HG03521 (cell line): ENCODE measurements around the gene SHISA9.
"Not testable (repeated sequence)": the region's sequence is repeated elsewhere in the genome, so short reads cannot be mapped to it uniquely, and the experiment has no call there.

ENCODE experiments used
- ATAC-seq: cut with Tn5 transposase; IDR thresholded peaks from one replicate; pipeline ENCODE4 v1.9.1; 2021; ENCODE audit warnings: mild to moderate bottlenecking, moderate library complexity; ENCODE audit not compliant: unreplicated experiment

Gene SHISA9

GRCh38 chr16:12899529-12900143 is 1.8 kb upstream of the SHISA9 start:
- ATAC-seq, result no peak

GRCh38 chr16:12900156-12900555 is 1.2 kb upstream of the SHISA9 start:
- no peak for ATAC-seq

DNA sequence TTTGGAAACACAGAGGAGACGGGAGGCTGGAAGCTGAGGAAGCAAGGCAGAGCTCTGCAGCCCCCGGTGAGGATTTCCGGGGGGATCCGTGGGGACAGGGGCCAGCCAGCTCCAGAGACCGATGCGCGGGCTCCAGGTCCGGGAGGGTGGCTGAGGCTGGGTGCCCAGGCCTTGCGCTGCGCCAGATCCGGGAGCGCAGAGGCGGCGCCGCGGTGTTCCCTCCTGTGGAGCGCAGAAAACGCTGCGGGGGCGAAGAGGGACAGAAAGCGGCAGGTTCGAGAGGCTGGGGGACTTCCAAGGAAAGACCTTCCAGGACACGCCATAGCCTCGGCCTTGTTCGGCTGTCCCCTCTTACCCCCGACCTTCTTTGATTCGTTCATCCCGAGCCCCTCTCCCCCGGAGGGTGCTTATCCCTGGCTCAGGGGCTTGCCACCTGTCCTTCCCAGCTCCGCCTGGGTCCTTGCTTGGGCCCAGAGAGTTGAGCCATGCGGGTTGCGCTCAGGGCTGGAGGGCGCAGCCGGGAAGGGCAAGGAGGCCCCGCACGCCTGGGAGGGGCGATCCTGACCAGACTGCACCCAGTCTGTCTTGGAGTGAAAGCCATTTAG is 697 bp upstream of the SHISA9 start:
- no peak for ATAC-seq

DNA sequence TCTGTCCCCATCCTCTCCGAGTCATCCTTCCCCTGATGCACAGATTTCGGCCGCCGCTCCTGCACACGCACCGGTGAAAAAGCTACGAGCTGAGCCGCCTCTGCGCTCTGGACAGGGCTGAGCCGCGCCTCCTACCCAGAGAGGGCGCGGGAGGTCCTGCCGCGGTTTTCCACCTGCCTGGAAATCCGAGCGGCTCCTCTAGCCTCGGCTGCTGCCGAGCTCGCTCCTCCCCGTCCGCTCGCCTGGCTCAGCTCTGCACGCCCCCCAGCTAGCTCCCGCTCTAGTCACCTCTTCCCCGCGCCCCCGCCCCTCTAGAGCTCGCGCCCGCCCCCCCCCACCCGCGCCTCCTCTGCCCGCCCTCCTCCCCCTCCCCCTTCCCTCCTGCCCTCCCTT is 198 bp upstream of the SHISA9 start:
- ATAC-seq, result no peak

GRCh38 chr16:12902511-12903372 is 1.3 kb downstream of the SHISA9 start:
- ATAC-seq, result no peak

DNA sequence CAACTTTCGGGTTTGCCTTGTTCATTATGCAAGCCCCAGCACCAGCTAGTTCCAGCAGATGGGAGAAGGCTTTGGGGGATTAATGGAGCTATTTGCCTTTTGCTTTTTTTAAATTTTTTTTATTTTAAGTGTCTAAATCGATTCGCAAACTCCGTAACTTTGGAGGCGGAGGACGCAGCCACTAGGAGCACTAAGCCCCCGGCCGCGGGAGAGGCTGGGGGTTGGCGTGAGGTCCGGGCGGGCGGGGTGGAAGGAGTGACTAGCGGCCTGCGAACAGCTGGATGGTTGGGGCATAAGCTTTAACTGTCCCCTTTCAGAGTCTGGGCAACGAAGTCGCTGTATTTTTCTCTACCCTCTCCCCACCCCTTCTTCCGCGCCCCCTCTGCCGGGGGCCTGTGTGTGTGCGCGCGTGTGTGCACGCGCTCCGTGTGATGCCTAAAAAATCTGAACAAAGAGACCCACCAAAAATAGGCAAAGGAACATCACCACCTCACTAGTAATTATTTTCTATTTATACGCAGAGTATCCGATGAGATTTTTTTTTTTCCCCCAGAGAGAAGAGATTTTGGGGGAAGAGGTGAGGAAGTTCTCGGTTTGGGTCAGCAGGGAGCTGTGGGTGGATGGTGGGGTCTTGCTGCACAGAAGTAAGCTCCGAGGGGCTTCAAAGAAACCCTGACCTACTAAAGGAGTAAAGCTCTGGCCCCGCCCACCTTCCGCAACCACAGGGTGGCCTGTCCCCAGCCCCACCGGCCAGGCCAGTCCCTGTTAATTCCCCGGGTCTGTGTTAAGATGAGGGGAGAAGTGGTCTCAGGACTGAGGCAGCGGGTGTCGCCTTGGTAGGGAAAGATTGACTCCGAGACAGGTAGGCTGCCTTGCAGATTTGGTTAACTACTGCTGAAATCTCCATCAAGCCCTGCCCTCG is 2.3 kb downstream of the SHISA9 start:
- ATAC-seq, result no peak

GRCh38 chr16:12904329-12904671 is 2.9 kb downstream of the SHISA9 start:
- ATAC-seq, result no peak

DNA sequence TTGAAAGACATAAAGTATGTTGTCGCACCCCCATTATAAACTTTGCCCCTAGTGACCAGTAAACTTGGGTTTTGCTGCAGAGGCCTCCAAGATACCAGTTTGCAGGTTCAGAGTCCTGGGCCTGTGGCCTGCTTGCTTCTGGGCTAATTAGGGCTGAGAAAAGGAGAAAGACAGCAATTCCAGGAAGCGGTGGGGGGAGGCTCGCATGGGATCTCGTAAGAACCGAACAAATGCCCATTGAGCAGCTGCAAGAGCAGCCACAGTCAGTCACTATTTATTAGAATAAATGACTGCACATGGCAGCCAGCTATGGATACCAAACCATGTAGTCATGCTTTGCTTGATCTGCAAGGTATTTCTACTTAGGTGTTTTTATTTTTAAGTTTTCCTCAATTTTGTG is 4.9 kb downstream of the SHISA9 start:
- ATAC-seq, result no peak

DNA sequence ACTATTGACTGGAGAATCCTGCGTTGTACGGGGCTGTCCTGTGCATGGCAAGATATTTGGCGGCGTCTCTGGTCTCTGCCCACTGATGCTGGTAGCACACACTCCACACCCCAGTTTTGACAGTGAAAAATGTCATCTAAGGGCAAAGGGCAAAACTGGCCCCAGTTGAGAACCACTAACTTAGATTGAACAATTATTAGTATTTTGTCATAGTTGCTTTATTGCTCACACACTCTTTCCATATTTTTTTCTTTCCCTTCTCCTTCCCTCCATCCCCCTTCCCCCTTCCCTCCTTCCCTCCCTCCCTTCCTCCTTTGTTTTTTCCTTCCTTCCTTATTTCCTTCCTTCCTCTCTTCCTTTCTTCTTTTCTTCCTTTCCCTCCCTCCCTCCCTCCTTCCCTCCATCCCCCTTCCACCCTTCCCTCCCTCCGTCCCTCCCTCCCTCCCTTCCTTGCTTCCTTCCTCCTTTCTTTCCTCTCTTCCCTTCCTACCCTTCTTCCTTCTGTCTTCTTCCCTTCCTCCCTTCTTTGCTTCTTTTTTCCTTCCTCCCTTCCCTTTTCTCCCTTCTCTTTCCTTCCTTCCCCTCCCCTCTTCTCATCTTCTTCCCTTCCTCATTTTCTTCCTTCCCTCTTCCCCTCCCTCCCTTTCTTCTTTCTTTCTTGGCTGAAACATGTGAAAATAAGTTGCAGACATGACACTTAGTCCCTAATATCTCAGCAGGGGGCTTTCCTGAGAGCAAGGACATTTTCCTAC is 5.5 kb downstream of the SHISA9 start:
- no peak for ATAC-seq

GRCh38 chr16:12907670-12908233 is 6.4 kb downstream of the SHISA9 start:
- no peak for ATAC-seq

DNA sequence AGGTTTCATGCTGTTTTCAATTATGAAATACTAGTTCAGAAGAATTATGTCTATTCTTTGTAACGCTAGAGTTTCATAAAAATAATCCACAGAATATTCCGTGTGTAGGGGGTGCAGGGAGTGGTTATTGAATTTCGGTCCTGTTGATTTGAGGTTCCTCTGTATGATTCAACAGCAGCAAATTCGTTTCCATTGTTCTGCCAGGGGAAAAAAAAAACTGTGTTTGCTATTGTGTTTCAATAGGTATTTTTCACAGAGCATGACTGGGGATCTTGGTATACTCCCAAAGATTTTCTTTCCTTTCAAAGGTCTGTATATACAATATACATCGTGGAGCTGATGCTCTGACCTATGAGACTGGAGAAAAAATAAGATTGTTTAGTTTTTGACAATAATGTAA is 15.8 kb downstream of the SHISA9 start:
- no peak for ATAC-seq

DNA sequence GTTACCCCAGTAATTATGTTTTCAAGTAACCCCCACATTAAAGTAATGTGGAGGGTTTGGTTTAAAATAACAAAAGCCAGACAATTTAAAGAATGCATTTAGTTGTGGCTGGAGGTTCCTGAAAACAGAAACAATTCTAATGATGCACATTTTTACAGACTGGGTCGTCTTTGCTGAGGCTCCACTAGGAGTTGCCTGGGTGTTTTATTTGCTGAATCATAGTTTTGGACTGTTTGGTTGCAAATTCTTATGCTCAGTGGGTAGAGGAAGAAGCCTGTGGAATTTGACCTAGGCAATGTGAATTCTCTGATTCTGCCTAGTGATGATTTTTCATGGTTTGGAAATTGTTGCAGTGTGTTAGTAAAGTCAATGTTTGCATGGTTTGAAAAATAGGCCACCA is 16.3 kb downstream of the SHISA9 start:
- ATAC-seq, result no peak

GRCh38 chr16:12920739-12921138 is 19.3 kb downstream of the SHISA9 start:
- ATAC-seq, result no peak

DNA sequence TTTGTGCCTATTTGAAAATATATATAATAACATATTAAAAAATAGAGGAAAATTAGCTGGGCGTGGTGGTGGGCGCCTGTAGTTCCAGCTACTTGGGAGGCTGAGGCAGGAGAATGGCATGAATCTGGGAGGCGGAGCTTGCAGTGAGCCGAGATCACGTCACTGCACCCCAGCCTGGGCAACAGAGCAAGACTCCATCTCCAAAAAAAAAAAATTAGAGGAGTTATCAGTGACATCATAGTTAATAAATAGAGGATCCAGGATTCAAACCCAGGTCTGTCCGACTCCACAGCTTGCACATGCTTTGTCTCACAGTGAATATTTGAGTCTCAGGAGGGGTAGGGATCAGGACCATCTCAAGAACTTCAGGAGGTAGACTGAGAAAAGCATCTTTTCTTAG is 22.2 kb downstream of the SHISA9 start:
- not testable (repeated sequence) for ATAC-seq

- no peak for ATAC-seq
Observed at GRCh38 chr16:12925026-12925800, 23.8 kb downstream of the SHISA9 start.

- ATAC-seq, result no peak
Observed at GRCh38 chr16:12927591-12927990, 26.2 kb downstream of the SHISA9 start.

DNA sequence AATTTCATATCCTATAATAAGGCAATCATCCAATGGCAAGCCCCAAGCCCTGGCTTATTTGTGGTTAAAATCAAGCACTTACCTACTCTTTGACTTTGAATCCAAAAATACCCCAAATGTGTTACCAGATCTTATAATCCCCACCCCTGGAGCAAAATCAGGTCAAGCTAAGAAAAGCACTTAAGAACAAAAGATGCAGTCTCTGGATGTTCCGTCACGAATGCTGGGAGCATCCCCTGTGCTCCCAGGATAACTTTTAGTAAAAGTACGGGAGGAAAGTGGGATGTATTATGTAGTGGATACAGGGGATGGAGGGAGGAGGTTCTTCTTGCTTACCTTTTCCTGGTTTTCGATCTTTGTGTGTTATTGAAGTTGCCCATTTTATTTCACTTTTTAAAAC is 29.5 kb downstream of the SHISA9 start:
- no peak for ATAC-seq

- no peak for ATAC-seq
Observed at GRCh38 chr16:12936391-12936790, 35.0 kb downstream of the SHISA9 start.

- no peak for ATAC-seq
Observed at GRCh38 chr16:12941896-12942295, 40.5 kb downstream of the SHISA9 start.
